HT1080 (cell line): Measurements from ENCODE around the gene SLC7A10. TPM values are rescaled to one million over a fixed set of nuclear protein-coding genes. Genes with fewer than 3 reads are reported as not detected.
A peak's percentile ranks its signal among the peaks of the same experiment; 100 is the strongest.

ENCODE experiments used
- DNase-seq: peaks from one replicate; pipeline ENCODE4 v3.0.0-alpha.2; 2015; ENCODE audit warnings: low read depth
- total RNA-seq: library from RNA; depleted of rRNA; stranded (reverse); fragments of >200 nt; shearing (Covaris generic); gene quantifications from 2 replicates; pipeline ENCODE4 v1.2.3, GENCODE V29; 2014

SLC7A10 gene
- total RNA-seq, 1 experiment from 2014 or later, result not detected

GRCh38 chr19:33255781-33256180 lies 30.1 kb upstream of the SLC7A10 start:
- DNase-seq, result no peak

DNA sequence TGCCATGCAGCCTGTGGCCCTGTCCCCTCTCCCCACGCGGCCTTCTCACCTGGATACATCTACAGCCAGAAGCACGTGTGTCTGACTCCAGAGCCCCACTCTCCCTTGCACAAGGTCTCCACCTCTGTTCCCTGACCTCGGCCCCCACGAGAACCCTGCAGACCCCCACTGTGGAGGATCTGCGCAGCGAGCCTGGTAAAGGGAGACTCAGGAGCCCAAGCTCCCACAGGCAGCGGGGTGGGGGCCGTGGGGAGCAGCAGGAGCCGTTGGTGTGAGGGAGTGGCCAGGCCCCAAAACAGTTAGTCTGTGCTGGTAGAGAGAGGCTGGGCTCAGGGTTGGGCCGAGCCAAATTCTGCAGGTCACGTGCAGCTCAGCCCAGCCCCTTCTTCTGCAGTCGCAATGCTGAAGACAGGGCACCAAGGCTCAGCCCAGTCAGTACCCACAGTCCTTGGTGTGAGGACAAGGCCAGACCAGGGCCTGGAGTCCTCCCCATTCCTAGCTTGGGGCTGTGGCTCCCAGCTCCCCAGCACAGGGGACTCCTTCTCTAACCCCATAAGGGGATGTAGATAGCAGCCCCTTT lies 28.7 kb upstream of the SLC7A10 start:
- no peak for DNase-seq

DNA sequence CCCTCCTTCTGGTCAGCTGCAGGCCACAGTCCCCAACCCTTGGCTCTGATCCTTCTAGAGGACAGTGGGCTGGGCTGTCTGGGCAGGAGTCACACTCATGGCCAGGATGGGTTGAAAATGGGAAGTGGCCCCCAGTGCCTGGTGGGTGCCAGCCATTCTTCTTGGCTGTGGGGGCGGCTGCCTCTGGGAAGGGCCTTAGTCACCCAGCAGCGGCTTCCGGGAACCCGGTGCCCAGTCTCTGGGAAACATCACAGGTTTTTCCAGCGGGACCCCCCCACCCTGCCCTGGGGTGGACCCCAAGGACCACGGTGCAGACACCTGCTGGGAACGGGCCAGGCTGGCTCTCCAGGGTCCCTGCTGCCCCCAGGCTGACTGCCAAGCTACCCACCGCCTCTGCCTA lies 27.3 kb upstream of the SLC7A10 start:
- DNase-seq, result no peak

- DNase-seq, result no peak
Observed at GRCh38 chr19:33252418-33252962, 26.8 kb upstream of the SLC7A10 start.

- DNase-seq, result no peak
Observed at GRCh38 chr19:33251526-33252090, 26.0 kb upstream of the SLC7A10 start.

GRCh38 chr19:33251076-33251475 lies 25.4 kb upstream of the SLC7A10 start:
- DNase-seq, result no peak

DNA sequence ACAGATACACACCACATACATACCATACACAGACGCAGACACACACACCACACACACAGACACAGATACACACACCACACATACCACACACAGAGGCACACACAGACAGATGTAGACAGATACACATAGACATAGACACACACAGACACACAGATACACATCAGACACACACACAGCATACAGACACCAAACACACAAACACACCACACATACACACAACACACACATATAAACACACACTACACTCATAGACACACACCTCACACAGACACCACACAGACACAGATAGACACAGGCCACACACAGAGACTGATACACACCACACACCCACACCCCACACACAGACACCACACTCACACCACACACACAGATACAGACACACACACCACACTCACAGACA lies 24.9 kb upstream of the SLC7A10 start:
- no peak for DNase-seq

- no peak for DNase-seq
Observed at GRCh38 chr19:33249740-33250366, 24.2 kb upstream of the SLC7A10 start.

- DNase-seq, result peak; percentile 17
Observed at GRCh38 chr19:33248954-33249613, 23.4 kb upstream of the SLC7A10 start.

GRCh38 chr19:33248553-33248953 lies 22.9 kb upstream of the SLC7A10 start:
- DNase-seq, result no peak

DNA sequence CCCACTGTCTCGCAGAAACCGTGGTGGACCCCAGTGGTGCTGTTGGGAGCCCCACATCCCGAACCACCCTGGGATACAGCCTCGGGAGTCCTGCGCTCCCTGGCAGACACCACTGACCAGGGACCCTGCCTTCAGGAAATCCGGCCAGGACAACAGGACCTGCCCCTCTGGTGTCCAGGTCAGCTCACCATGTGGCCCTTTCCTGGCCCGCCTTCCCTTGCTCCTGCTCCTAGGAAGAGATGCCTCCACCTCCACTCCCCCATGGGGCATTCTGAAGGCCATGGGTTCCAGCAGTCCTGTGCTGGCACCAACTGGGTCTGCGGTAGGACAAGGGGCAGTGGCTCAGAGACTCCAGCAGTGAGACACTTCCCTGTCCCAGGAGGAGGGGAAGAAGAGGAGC lies 22.5 kb upstream of the SLC7A10 start:
- DNase-seq, result no peak

GRCh38 chr19:33247441-33247819 lies 21.8 kb upstream of the SLC7A10 start:
- DNase-seq, result no peak

GRCh38 chr19:33246709-33247440 lies 21.2 kb upstream of the SLC7A10 start:
- no peak for DNase-seq

- DNase-seq, result no peak
Observed at GRCh38 chr19:33245948-33246708, 20.5 kb upstream of the SLC7A10 start.

DNA sequence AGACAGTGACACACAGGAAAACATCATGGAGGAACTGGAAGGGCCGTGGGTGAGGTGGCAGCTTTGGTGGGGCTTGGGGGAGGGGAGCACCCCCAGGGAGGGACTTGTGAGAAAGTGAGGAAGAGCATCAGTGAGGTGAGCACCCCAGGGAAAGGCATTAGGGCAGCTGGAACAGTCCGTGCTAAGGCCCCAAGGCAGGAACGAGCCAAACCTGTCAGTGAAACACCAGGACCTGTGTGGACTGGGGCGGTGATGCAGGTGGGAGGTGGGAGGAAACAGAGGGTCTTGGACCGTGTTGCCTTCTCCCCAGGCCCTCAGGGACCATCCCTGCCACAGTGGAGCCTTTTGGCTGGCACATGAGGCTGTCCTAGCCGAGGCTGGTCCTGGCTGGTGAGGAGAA lies 17.3 kb upstream of the SLC7A10 start:
- no peak for DNase-seq

GRCh38 chr19:33242131-33242530 lies 16.5 kb upstream of the SLC7A10 start:
- DNase-seq, result no peak

DNA sequence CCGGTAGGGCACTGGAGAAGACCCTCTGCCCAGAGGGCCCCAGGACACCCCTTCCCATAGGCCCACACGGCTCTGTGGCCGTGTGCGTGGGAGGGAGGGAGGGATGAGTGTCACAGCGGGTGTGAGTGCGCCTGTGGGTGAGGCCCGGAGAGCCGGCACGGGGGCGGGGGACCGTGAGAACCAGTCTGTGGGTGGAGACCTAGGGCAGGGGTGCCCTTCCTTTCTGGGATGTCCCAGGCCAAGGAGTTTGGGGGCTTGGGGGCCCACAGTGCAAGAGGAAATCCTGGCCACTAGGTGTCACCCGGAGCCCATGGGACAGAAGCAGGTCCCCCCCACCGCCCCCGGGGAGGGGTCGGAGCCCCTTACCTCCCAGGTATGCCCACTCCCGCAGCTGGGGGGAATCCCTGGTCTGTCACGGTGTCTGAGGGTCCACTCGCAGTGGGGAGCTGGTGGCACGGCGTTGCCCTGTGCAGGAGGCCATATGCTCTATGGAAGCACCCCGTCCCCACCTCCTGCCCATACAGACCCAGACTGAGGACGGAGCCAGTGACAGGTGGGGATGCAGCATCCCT lies 16.0 kb upstream of the SLC7A10 start:
- no peak for DNase-seq

DNA sequence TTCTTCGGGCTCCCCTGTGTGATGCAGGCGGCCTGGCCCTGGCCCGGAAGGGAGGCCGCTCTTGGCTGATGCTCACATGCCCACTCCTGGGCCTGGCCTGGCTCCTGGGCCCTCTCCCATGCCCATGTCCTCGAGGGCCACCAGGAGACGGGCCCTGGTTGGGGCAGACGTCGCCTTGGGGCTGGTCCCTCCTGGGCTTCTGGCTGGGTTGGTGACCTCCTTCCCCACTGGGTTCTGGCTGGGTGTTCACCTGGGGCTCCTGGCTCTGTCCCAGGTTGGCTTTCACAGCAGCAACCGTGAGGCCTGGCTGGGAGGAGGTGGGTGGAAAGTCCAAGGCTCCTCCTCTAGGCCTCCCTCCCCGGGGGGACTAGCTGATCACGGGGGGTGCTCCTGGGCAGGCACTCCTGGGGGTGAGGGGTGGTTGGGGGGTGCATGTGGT lies 15.5 kb upstream of the SLC7A10 start:
- DNase-seq, result no peak

DNA sequence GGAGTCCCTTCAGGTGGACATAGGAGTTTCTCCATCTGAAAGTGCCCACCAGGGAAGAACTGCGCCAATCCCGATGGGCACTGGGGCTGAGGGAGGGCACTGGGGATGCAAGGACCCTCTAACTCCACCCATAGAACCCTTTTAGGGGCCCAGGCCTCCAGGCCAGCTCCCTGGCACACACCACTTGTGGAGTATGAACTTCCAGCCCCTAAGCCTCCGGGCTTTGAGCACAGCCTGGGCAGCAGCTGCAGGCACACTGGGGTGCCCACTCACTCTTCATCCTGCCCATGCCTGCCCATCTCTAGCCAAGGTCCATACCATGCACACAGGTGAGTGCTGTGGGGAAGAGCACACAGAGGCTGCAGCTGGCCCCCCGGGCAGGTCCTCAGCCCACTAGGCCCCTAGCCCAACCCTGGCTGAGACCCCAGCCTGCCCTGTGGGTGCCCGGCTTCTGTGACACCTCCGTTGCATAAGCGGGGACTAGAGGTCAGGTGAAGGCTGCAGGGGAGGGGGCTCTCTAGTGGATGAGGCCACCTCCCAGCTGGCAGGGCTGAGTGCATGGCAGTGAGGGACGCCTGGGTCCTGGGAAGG lies 14.6 kb upstream of the SLC7A10 start:
- no peak for DNase-seq
